Astrocyte (in vitro differentiated cells and primary cell): Measurements from ENCODE around the gene LACRT. TPM values are rescaled to one million over a fixed set of nuclear protein-coding genes. Genes with fewer than 3 reads are reported as not detected.

Experiments used
- DNase-seq: peaks from one replicate; pipeline ENCODE4 v3.0.0-alpha.2; 2010; ENCODE audit warnings: low read depth
- FAIRE-seq: peaks from 2 replicates; lab custom pipeline; 2011; peaks lifted over from hg19 to GRCh38; lab: Jason Lieb, UNC
- H2AFZ ChIP-seq: 2 replicates; pipeline ENCODE4 v1.6.0; 2012; ENCODE audit warnings: low read depth, low read length, inconsistent platforms
- H3K27ac ChIP-seq: 2 replicates; pipeline ENCODE4 v1.5.1; 2011; ENCODE audit warnings: low read depth, low read length, inconsistent platforms
- H3K27me3 ChIP-seq: 2 replicates; pipeline ENCODE4 v1.6.0; 2011; ENCODE audit warnings: low read length, inconsistent platforms; ENCODE audit not compliant: insufficient read depth
- H3K36me3 ChIP-seq: 2 replicates; pipeline ENCODE4 v1.5.1; 2011; ENCODE audit warnings: low read length, inconsistent platforms; ENCODE audit not compliant: insufficient read depth
- H3K4me1 ChIP-seq: 2 replicates; pipeline ENCODE4 v1.5.1; 2011; ENCODE audit warnings: low read length, inconsistent platforms; ENCODE audit not compliant: insufficient read depth
- H3K4me2 ChIP-seq: 2 replicates; pipeline ENCODE4 v1.6.0; 2012; ENCODE audit warnings: low read length, inconsistent platforms
- H3K4me3 ChIP-seq: 2 replicates; pipeline ENCODE4 v1.5.1; 2011; ENCODE audit warnings: low read depth, mild to moderate bottlenecking, low read length, inconsistent platforms; ENCODE audit not compliant: insufficient read depth
- H3K79me2 ChIP-seq: 2 replicates; pipeline ENCODE4 v1.6.0; 2012; ENCODE audit warnings: mild to moderate bottlenecking, low read length, inconsistent platforms; ENCODE audit not compliant: insufficient read depth
- H3K9ac ChIP-seq: 2 replicates; pipeline ENCODE4 v1.6.0; 2012; ENCODE audit warnings: mild to moderate bottlenecking, low read length, inconsistent platforms
- H3K9me3 ChIP-seq: 2 replicates; pipeline ENCODE4 v1.5.1; 2012; ENCODE audit warnings: low read depth, mild to moderate bottlenecking, low read length, inconsistent platforms; ENCODE audit not compliant: insufficient read depth
- H4K20me1 ChIP-seq: 2 replicates; pipeline ENCODE4 v1.6.0; 2012; ENCODE audit warnings: low read length, inconsistent platforms; ENCODE audit not compliant: insufficient read depth
- H3K27ac Mint-ChIP-seq: one replicate; pipeline ENCODE4 v1.8.0; 2021; ENCODE audit warnings: mild to moderate bottlenecking, mixed read lengths; ENCODE audit not compliant: unreplicated experiment
- H3K27me3 Mint-ChIP-seq: one replicate; pipeline ENCODE4 v1.8.0; 2021; ENCODE audit warnings: low read depth, mixed read lengths; ENCODE audit not compliant: unreplicated experiment
- H3K36me3 Mint-ChIP-seq: one replicate; pipeline ENCODE4 v1.8.0; 2021; ENCODE audit warnings: low read depth, mixed read lengths; ENCODE audit not compliant: unreplicated experiment
- H3K4me1 Mint-ChIP-seq: one replicate; pipeline ENCODE4 v1.8.0; 2021; ENCODE audit warnings: low read depth, mixed read lengths; ENCODE audit not compliant: unreplicated experiment
- H3K4me3 Mint-ChIP-seq: one replicate; pipeline ENCODE4 v1.8.0; 2021; ENCODE audit warnings: mild to moderate bottlenecking, moderate library complexity, mixed read lengths; ENCODE audit not compliant: unreplicated experiment
- H3K9me3 Mint-ChIP-seq: one replicate; pipeline ENCODE4 v1.8.0; 2021; ENCODE audit warnings: mild to moderate bottlenecking, mixed read lengths; ENCODE audit not compliant: unreplicated experiment
- EZH2 ChIP-seq: IDR thresholded peaks from 2 replicates; pipeline ENCODE4 v1.6.1; 2012; ENCODE audit warnings: mild to moderate bottlenecking, low read length, inconsistent platforms; ENCODE audit not compliant: insufficient read depth
- total RNA-seq: library from RNA; stranded (reverse); gene quantifications from 2 replicates; pipeline ENCODE4 v1.2.1, GENCODE V29; 2021
- TF ChIP-seq, protein P1 (sequence below): IDR thresholded peaks from 2 replicates; pipeline ENCODE4 v1.5.1; 2011; ENCODE audit warnings: low read depth, mild to moderate bottlenecking, inconsistent platforms, low read length, moderate library complexity; ENCODE audit not compliant: insufficient read depth

Gene LACRT
- total RNA-seq, 1 donor from 2014 or later, result not detected

DNA sequence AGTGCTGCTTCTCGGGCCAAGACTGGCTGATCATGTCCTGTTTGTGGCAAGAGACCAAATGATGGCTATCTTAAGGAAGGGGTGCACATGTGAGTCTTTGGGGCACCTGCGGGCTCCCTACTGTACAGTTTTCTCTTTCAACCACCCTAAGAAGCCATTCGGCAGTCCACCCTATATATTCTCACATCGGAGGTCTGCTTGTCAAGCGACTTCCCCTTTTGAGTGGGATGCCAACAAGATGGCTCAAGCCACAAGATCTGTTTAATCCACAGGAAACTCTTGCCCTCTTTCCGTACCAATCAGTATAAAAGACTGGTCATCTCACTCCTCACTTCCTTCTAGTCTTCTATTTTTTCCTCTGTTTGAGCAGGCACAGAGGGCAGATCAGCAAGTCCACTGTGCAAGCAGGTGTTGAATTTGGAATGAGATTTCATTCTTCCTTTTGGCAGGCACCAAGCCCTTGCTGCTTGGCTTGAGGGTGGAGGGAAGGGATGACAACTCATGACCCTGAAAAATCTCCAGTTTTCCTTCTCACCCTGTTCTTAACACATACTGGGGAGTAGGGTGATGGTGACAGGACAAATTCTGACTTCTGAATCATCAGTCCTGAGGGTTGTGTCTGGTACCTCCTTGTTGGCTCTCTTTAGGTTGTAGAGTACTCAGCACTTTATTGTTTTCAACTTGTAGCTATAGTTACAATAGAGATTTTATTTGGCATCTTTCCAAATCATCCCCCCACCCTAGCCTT, 17.6 kb downstream of the LACRT start:
- Mint-ChIP-seq H3K27me3 (peaks cover 43% of the 10 kb centered on the region), H3K36me3 (no peaks in the 10 kb centered on the region), H3K9me3 (no peaks in the 10 kb centered on the region), H3K27ac (no peak overlapping the region), H3K4me3 (no peak overlapping the region), H3K4me1 (no peaks in the 10 kb centered on the region)
- no peak overlapping the region for H3K4me3 ChIP-seq
- no peaks in the 10 kb centered on the region for H4K20me1 ChIP-seq
- no peak overlapping the region for H3K27ac ChIP-seq
- no peaks in the 10 kb centered on the region for H3K79me2 ChIP-seq
- H3K4me2 ChIP-seq, result no peak overlapping the region
- TF ChIP-seq, protein P1, sequence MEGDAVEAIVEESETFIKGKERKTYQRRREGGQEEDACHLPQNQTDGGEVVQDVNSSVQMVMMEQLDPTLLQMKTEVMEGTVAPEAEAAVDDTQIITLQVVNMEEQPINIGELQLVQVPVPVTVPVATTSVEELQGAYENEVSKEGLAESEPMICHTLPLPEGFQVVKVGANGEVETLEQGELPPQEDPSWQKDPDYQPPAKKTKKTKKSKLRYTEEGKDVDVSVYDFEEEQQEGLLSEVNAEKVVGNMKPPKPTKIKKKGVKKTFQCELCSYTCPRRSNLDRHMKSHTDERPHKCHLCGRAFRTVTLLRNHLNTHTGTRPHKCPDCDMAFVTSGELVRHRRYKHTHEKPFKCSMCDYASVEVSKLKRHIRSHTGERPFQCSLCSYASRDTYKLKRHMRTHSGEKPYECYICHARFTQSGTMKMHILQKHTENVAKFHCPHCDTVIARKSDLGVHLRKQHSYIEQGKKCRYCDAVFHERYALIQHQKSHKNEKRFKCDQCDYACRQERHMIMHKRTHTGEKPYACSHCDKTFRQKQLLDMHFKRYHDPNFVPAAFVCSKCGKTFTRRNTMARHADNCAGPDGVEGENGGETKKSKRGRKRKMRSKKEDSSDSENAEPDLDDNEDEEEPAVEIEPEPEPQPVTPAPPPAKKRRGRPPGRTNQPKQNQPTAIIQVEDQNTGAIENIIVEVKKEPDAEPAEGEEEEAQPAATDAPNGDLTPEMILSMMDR, result no peak
- TF ChIP-seq EZH2, result no peak
- peaks cover 4% of the 10 kb centered on the region for H3K27me3 ChIP-seq
- H2AFZ ChIP-seq, result no peak overlapping the region
- FAIRE-seq (no peak), DNase-seq (no peak)
- no peaks in the 10 kb centered on the region for H3K36me3 ChIP-seq
- H3K9me3 ChIP-seq, result no peaks in the 10 kb centered on the region
- no peaks in the 10 kb centered on the region for H3K4me1 ChIP-seq
- no peak overlapping the region for H3K9ac ChIP-seq

DNA sequence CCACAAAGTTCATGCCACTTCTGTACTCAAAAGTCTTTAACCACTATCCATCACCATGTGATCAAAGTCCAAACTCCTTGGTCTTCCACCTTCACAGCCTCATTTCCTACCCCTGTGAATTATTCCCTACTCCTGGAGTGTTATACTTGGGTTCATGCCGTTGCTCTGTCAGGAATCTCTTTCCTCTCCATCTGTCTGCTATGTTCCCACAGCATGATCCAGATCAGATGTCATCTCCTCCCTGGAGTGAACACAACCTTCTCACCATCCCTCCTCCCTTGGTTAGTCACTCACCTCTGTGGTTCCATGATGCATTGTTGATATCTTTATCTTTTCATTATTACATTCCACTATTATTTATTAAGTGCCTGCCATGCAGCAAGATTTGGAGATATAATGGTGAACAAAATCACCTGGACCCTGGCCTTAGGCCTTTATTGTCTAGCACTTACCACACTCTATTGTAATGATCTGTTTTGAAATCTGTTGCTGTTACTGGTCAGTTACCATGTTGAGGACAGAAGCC, 22.4 kb downstream of the LACRT start:
- no peak overlapping the region for H3K4me3 Mint-ChIP-seq
- H2AFZ ChIP-seq, result no peak overlapping the region
- H3K79me2 ChIP-seq, result no peaks in the 10 kb centered on the region
- no peak overlapping the region for H3K4me2 ChIP-seq
- peaks cover 5% of the 10 kb centered on the region for H3K9me3 Mint-ChIP-seq
- H3K36me3 ChIP-seq, result no peaks in the 10 kb centered on the region
- no peak overlapping the region for H3K9ac ChIP-seq
- no peaks in the 10 kb centered on the region for H3K9me3 ChIP-seq
- TF ChIP-seq EZH2, result no peak
- TF ChIP-seq, protein P1, result no peak
- peaks cover 10% of the 10 kb centered on the region for H3K27me3 ChIP-seq
- H3K27me3 Mint-ChIP-seq, result peaks cover 67% of the 10 kb centered on the region
- no peak overlapping the region for H3K4me3 ChIP-seq
- no peak overlapping the region for H3K27ac ChIP-seq
- peaks cover 2% of the 10 kb centered on the region for H3K4me1 Mint-ChIP-seq
- no peaks in the 10 kb centered on the region for H3K36me3 Mint-ChIP-seq
- no peaks in the 10 kb centered on the region for H4K20me1 ChIP-seq
- DNase-seq (no peak), FAIRE-seq (no peak)
- no peak overlapping the region for H3K27ac Mint-ChIP-seq
- no peaks in the 10 kb centered on the region for H3K4me1 ChIP-seq

DNA sequence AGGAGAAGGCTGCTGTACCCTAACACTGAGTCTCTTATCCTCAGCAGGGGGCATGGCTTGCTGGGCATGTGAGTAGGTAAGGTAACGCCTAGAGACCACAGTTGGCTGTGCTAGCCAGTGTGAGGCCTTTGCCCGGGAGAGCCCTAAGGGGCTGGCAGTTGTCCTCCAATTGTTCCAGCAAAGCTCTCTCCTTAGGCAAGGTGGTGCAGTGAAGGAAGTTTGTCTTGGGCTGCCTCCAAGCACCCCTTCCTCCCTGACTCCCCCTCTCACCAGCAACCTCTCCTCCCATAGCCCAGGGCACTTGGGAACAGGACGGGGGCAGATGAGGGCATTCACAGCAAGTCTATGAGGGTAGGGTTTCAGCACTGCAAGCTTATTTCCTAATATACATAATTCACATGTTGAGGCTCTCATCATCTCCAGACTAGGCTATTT, 23.0 kb downstream of the LACRT start:
- Histone ChIP-seq H3K9ac (no peak overlapping the region), H3K4me1 (no peaks in the 10 kb centered on the region), H3K9me3 (no peaks in the 10 kb centered on the region), H3K36me3 (no peaks in the 10 kb centered on the region), H4K20me1 (no peaks in the 10 kb centered on the region), H3K27me3 (peaks cover 11% of the 10 kb centered on the region), H2AFZ (no peak overlapping the region), H3K79me2 (no peaks in the 10 kb centered on the region), H3K4me2 (no peak overlapping the region), H3K27ac (no peak overlapping the region), H3K4me3 (no peak overlapping the region)
- Mint-ChIP-seq H3K27ac (no peak overlapping the region), H3K9me3 (peaks cover 6% of the 10 kb centered on the region), H3K27me3 (peaks cover 63% of the 10 kb centered on the region), H3K36me3 (no peaks in the 10 kb centered on the region), H3K4me3 (no peak overlapping the region), H3K4me1 (peaks cover 2% of the 10 kb centered on the region)
- FAIRE-seq, result no peak
- no peak for DNase-seq
- no peak for TF ChIP-seq EZH2
- TF ChIP-seq, protein P1, result no peak
